Femur (tissue), 1 donor: ENCODE data around the gene TMEM192.
"Not testable (repeated sequence)": the region's sequence is repeated elsewhere in the genome, so short reads cannot be mapped to it uniquely, and the experiment has no call there.

Source experiments
- DNase-seq: peaks from one replicate; pipeline ENCODE4 v3.0.0-alpha.2; 2017

Gene TMEM192

GRCh38 chr4:165112368-165113121, at the start of gene TMEM192:
TMEM192 (minus strand) TSS chr4:165112860; CDS start chr4:165112773, 87 bp downstream.
- DNase-seq = peak; percentile 97

GRCh38 chr4:165158762-165159161, 46.1 kb upstream of the TMEM192 start:
- no peak for DNase-seq

- DNase-seq = no peak
These were observed 44.2 kb upstream of the TMEM192 start for GRCh38 chr4:165156906-165157305.

GRCh38 chr4:165154482-165154881, 41.8 kb upstream of the TMEM192 start:
- DNase-seq = no peak

- DNase-seq = peak; percentile 28
These were observed 39.9 kb upstream of the TMEM192 start for GRCh38 chr4:165152527-165152926.

- DNase-seq = no peak
These were observed 39.1 kb upstream of the TMEM192 start for GRCh38 chr4:165151734-165152133.

GRCh38 chr4:165150545-165150944, 37.9 kb upstream of the TMEM192 start:
- DNase-seq = no peak

- DNase-seq = no peak
These were observed 26.2 kb upstream of the TMEM192 start for GRCh38 chr4:165138843-165139242.

GRCh38 chr4:165137205-165137604, 24.5 kb upstream of the TMEM192 start:
- DNase-seq = no peak

- DNase-seq = no peak
These were observed 23.9 kb upstream of the TMEM192 start for GRCh38 chr4:165136529-165136928.

GRCh38 chr4:165133150-165133549, 20.5 kb upstream of the TMEM192 start:
- DNase-seq = no peak

GRCh38 chr4:165131247-165131832, 18.7 kb upstream of the TMEM192 start:
- DNase-seq = peak; percentile 80

- no peak for DNase-seq
These were observed 17.3 kb upstream of the TMEM192 start for GRCh38 chr4:165129924-165130323.

- DNase-seq = not testable (repeated sequence)
These were observed 13.3 kb upstream of the TMEM192 start for GRCh38 chr4:165125869-165126499.

- no peak for DNase-seq
These were observed 11.8 kb upstream of the TMEM192 start for GRCh38 chr4:165124488-165124887.

GRCh38 chr4:165118256-165118909, 5.7 kb upstream of the TMEM192 start:
- no peak for DNase-seq

- DNase-seq = no peak
These were observed 2.6 kb upstream of the TMEM192 start for GRCh38 chr4:165115301-165115700.

- DNase-seq = no peak
These were observed 723 bp downstream of the TMEM192 start for GRCh38 chr4:165111906-165112367.

- no peak for DNase-seq
These were observed 6.1 kb downstream of the TMEM192 start for GRCh38 chr4:165106518-165106917.

GRCh38 chr4:165101641-165102040, 11.0 kb downstream of the TMEM192 start:
- DNase-seq = no peak

- no peak for DNase-seq
These were observed 15.9 kb downstream of the TMEM192 start for GRCh38 chr4:165096776-165097175.

- no peak for DNase-seq
These were observed 17.4 kb downstream of the TMEM192 start for GRCh38 chr4:165095291-165095690.

- no peak for DNase-seq
These were observed 17.8 kb downstream of the TMEM192 start for GRCh38 chr4:165094873-165095272.
